ENCODE measurements around the gene CKAP4. TPM values are rescaled to one million over a fixed set of nuclear protein-coding genes. Genes with fewer than 3 reads are reported as not detected.
A peak's percentile ranks its signal among the peaks of the same experiment; 100 is the strongest.

CKAP4 gene
- total and polyA plus RNA-seq, 2 of the 13 experiments (the other 11 are each of a cell fraction or from before 2014, with no cell fraction given), result 39.2 to 70.2 TPM

DNA sequence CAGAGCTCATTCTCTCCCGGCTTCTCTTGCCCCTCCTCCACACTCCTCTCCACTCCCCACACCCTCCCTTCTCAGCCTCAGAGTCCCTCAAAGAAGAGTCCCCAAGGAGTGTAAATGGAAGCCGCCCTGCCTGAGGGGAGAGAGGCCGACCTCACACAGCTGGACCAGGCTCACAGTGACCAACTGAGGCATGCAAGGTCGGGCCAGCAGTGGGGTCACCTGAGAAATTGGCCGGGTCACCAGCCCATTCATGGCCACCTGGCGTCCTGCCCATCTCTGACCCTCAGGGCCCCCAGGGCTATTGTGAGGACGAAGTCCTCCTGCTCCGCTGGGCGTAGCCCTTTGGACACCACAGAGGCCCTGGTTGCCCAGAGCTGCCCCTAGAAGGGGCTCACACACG is 59.6 kb downstream of the CKAP4 start (continued):
- no peak for TF ChIP-seq ZNF720 (CRISPR knock-in tag; IDR thresholded peaks at IDR 0.05)
- no peak for TF ChIP-seq ZNF564 (CRISPR knock-in tag; IDR thresholded peaks at IDR 0.05)
- TF ChIP-seq, protein P1, sequence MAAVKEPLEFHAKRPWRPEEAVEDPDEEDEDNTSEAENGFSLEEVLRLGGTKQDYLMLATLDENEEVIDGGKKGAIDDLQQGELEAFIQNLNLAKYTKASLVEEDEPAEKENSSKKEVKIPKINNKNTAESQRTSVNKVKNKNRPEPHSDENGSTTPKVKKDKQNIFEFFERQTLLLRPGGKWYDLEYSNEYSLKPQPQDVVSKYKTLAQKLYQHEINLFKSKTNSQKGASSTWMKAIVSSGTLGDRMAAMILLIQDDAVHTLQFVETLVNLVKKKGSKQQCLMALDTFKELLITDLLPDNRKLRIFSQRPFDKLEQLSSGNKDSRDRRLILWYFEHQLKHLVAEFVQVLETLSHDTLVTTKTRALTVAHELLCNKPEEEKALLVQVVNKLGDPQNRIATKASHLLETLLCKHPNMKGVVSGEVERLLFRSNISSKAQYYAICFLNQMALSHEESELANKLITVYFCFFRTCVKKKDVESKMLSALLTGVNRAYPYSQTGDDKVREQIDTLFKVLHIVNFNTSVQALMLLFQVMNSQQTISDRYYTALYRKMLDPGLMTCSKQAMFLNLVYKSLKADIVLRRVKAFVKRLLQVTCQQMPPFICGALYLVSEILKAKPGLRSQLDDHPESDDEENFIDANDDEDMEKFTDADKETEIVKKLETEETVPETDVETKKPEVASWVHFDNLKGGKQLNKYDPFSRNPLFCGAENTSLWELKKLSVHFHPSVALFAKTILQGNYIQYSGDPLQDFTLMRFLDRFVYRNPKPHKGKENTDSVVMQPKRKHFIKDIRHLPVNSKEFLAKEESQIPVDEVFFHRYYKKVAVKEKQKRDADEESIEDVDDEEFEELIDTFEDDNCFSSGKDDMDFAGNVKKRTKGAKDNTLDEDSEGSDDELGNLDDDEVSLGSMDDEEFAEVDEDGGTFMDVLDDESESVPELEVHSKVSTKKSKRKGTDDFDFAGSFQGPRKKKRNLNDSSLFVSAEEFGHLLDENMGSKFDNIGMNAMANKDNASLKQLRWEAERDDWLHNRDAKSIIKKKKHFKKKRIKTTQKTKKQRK (IDR thresholded peaks at IDR 0.05; ENCODE audit: low read length), result no peak
- no peak for TF ChIP-seq THAP8 (CRISPR knock-in tag; IDR thresholded peaks at IDR 0.05; ENCODE audit: borderline replicate concordance)
- TF ChIP-seq HNF4A (CRISPR knock-in tag; IDR thresholded peaks at IDR 0.05), result peak; percentile 85
- TF ChIP-seq ARID5B (CRISPR knock-in tag; IDR thresholded peaks at IDR 0.05), result peak; percentile 25; the same call in 1 of the 2 replicates
- no peak for TF ChIP-seq REL (CRISPR knock-in tag; conservative IDR thresholded peaks at IDR 0.05)
- TF ChIP-seq IRX3 (CRISPR knock-in tag; IDR thresholded peaks at IDR 0.05; ENCODE audit: borderline replicate concordance, low read depth), result no peak
- TF ChIP-seq U2AF1 (optimal IDR thresholded peaks at IDR 0.05; ENCODE audit: low read depth, low read length), result no peak
- no peak for TF ChIP-seq MLLT10 (CRISPR knock-in tag; IDR thresholded peaks at IDR 0.05)
- TF ChIP-seq MIXL1 (CRISPR knock-in tag; IDR thresholded peaks at IDR 0.05), result no peak
- peak; percentile 27; the same call in 1 of the 2 replicates for TF ChIP-seq ZNF292 (CRISPR knock-in tag; IDR thresholded peaks at IDR 0.05; ENCODE audit: borderline replicate concordance, low read depth)
- no peak for TF ChIP-seq PRDM15 (CRISPR knock-in tag; IDR thresholded peaks at IDR 0.05)
- no peak for TF ChIP-seq ZNF740 (CRISPR knock-in tag; IDR thresholded peaks at IDR 0.05)
- no peak for TF ChIP-seq ZNF737 (CRISPR knock-in tag; IDR thresholded peaks at IDR 0.05; ENCODE audit: borderline replicate concordance)
- TF ChIP-seq ZNF225 (CRISPR knock-in tag; IDR thresholded peaks at IDR 0.05), result no peak
- TF ChIP-seq ZNF441 (CRISPR knock-in tag; IDR thresholded peaks at IDR 0.05; ENCODE audit: borderline replicate concordance), result no peak
- TF ChIP-seq, protein P2, sequence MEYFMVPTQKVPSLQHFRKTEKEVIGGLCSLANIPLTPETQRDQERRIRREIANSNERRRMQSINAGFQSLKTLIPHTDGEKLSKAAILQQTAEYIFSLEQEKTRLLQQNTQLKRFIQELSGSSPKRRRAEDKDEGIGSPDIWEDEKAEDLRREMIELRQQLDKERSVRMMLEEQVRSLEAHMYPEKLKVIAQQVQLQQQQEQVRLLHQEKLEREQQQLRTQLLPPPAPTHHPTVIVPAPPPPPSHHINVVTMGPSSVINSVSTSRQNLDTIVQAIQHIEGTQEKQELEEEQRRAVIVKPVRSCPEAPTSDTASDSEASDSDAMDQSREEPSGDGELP (IDR thresholded peaks at IDR 0.05; ENCODE audit: borderline replicate concordance, low read depth), result no peak

Data from HepG2 (cell line).